ENCODE data around the gene ZSCAN20.
"Not testable (repeated sequence)": the region's sequence is repeated elsewhere in the genome, so short reads cannot be mapped to it uniquely, and the experiment has no call there.

ZSCAN20 gene

GRCh38 chr1:33488624-33489023, 16.2 kb downstream of the ZSCAN20 start:
- no peak for DNase-seq

- no peak for DNase-seq
These were observed 22.5 kb downstream of the ZSCAN20 start for GRCh38 chr1:33494929-33495328.

GRCh38 chr1:33497410-33497809, 25.0 kb downstream of the ZSCAN20 start:
- no peak for DNase-seq

- no peak for DNase-seq
These were observed 28.1 kb downstream of the ZSCAN20 start for GRCh38 chr1:33500547-33500946.

GRCh38 chr1:33501309-33501708, 28.9 kb downstream of the ZSCAN20 start:
- no peak for DNase-seq

- no peak for DNase-seq
These were observed 29.3 kb downstream of the ZSCAN20 start for GRCh38 chr1:33501774-33502173.

GRCh38 chr1:33502726-33503125, 30.3 kb downstream of the ZSCAN20 start:
- DNase-seq: no peak

GRCh38 chr1:33503506-33503905, 31.1 kb downstream of the ZSCAN20 start:
- no peak for DNase-seq

GRCh38 chr1:33507661-33508060, 35.2 kb downstream of the ZSCAN20 start:
- DNase-seq: no peak

GRCh38 chr1:33508151-33508550, 35.7 kb downstream of the ZSCAN20 start:
- no peak for DNase-seq

- DNase-seq: not testable (repeated sequence)
These were observed 36.8 kb downstream of the ZSCAN20 start for GRCh38 chr1:33509276-33509675.

- DNase-seq: no peak
These were observed 40.0 kb downstream of the ZSCAN20 start for GRCh38 chr1:33512226-33513011.

GRCh38 chr1:33515112-33515511, 42.7 kb downstream of the ZSCAN20 start:
- DNase-seq: no peak

- DNase-seq: no peak
These were observed 43.2 kb downstream of the ZSCAN20 start for GRCh38 chr1:33515607-33516006.

- no peak for DNase-seq
These were observed 44.0 kb downstream of the ZSCAN20 start for GRCh38 chr1:33516428-33516827.

- no peak for DNase-seq
These were observed 44.6 kb downstream of the ZSCAN20 start for GRCh38 chr1:33516891-33517567.

- DNase-seq: no peak
These were observed 45.3 kb downstream of the ZSCAN20 start for GRCh38 chr1:33517596-33518250.

GRCh38 chr1:33519240-33519884, 46.9 kb downstream of the ZSCAN20 start:
- no peak for DNase-seq

GRCh38 chr1:33524586-33524985, 52.1 kb downstream of the ZSCAN20 start:
- no peak for DNase-seq

GRCh38 chr1:33527934-33528333, 55.5 kb downstream of the ZSCAN20 start:
- DNase-seq: no peak

GRCh38 chr1:33529957-33530356, 57.5 kb downstream of the ZSCAN20 start:
- DNase-seq: no peak

GRCh38 chr1:33532250-33532649, 59.8 kb downstream of the ZSCAN20 start:
- DNase-seq: no peak

- DNase-seq: no peak
These were observed 60.5 kb downstream of the ZSCAN20 start for GRCh38 chr1:33532936-33533335.

All from activated CD4-positive, alpha-beta T cell treated with anti-CD3 and anti-CD28 coated beads, Interleukin-10, Interleukin-2, amounts not matched to agents 100 ng/mL and 50 ng/mL, durations not matched to agents 16 hours and 8 hours (primary cell).